Stimulated activated CD4-positive, alpha-beta T cell treated with anti-CD3 and anti-CD28 coated beads, Interleukin-2, amount 100 ng/mL, for 48 hours (primary cell): ENCODE measurements around the gene CNN3.
"Not testable (repeated sequence)": the region's sequence is repeated elsewhere in the genome, so short reads cannot be mapped to it uniquely, and the experiment has no call there.

Experiments used
- DNase-seq, 2 donors: peaks; one replicate each; pipeline ENCODE4 v3.0.0-alpha.2; 2020

The CNN3 gene

GRCh38 chr1:94949681-94950661, 23.1 kb upstream of the CNN3 start:
- DNase-seq = no peak

- no peak for DNase-seq
These were observed 20.5 kb upstream of the CNN3 start for GRCh38 chr1:94947437-94947836.

GRCh38 chr1:94946886-94947285, 20.0 kb upstream of the CNN3 start:
- DNase-seq = no peak

- no peak for DNase-seq
These were observed 15.5 kb upstream of the CNN3 start for GRCh38 chr1:94942171-94943128.

- DNase-seq = not testable (repeated sequence)
These were observed 14.6 kb upstream of the CNN3 start for GRCh38 chr1:94941480-94941879.

- no peak for DNase-seq
These were observed 13.8 kb upstream of the CNN3 start for GRCh38 chr1:94940738-94941137.

GRCh38 chr1:94937820-94938219, 10.9 kb upstream of the CNN3 start:
- DNase-seq = no peak

- no peak for DNase-seq
These were observed 10.1 kb upstream of the CNN3 start for GRCh38 chr1:94936861-94937620.

- no peak for DNase-seq
These were observed 8.6 kb upstream of the CNN3 start for GRCh38 chr1:94935476-94935875.

GRCh38 chr1:94935034-94935433, 8.1 kb upstream of the CNN3 start:
- no peak for DNase-seq

GRCh38 chr1:94934551-94934950, 7.6 kb upstream of the CNN3 start:
- no peak for DNase-seq

- no peak for DNase-seq
These were observed 4.4 kb upstream of the CNN3 start for GRCh38 chr1:94931254-94931841.

GRCh38 chr1:94929351-94930217, 2.7 kb upstream of the CNN3 start:
- no peak for DNase-seq

GRCh38 chr1:94928293-94928939, 1.5 kb upstream of the CNN3 start:
- DNase-seq = no peak

GRCh38 chr1:94927405-94928175, 680 bp upstream of the CNN3 start:
- DNase-seq = no peak

GRCh38 chr1:94926126-94926914, 590 bp downstream of the CNN3 start:
- DNase-seq = peak in 1 of 2 donors; percentile 21

GRCh38 chr1:94925561-94926125, 1.3 kb downstream of the CNN3 start:
- DNase-seq = no peak

GRCh38 chr1:94925004-94925403, 1.9 kb downstream of the CNN3 start:
- no peak for DNase-seq
